GM23338 (cell line): ENCODE data around the gene CTNND2.

Experiments used
- CREB1 ChIP-seq: fragments of 250-450 bp; sonication (Bioruptor Pico); IDR thresholded peaks from 2 replicates; pipeline ENCODE4 v1.5.0; 2020; ENCODE audit warnings: low read depth, mild to moderate bottlenecking, moderate library complexity
- CTCF ChIP-seq, 2 experiments: fragments of 200-600 bp in 1 of 2; sonication (generic) in 1 of 2; conservative IDR thresholded peaks; 2 replicates each; pipeline versions ENCODE4 v1.5.1 to v1.6.1; 2016 to 2017; ENCODE audit warnings: antibody characterized with exemption in 2 of 2, low read depth in 2 of 2, mild to moderate bottlenecking in 2 of 2, moderate library complexity in 1 of 2
- EZH2 ChIP-seq: fragments of 200-600 bp; sonication (generic); IDR thresholded peaks from one replicate; pipeline ENCODE4 v1.8.0; 2017; ENCODE audit warnings: antibody characterized with exemption, mild to moderate bottlenecking, low read depth; ENCODE audit not compliant: unreplicated experiment
- EZH2phosphoT487 ChIP-seq: fragments of 200-600 bp; sonication (generic); IDR thresholded peaks from one replicate; pipeline ENCODE4 v1.8.1; 2018; ENCODE audit warnings: antibody characterized with exemption; ENCODE audit not compliant: unreplicated experiment
- JUNB ChIP-seq: IDR thresholded peaks from one replicate; pipeline ENCODE4 v1.6.1; 2016; ENCODE audit warnings: antibody characterized with exemption; ENCODE audit not compliant: unreplicated experiment
- NANOG ChIP-seq: IDR thresholded peaks from 2 replicates; pipeline ENCODE4 v1.6.1; 2016; ENCODE audit warnings: antibody characterized with exemption, borderline replicate concordance
- POLR2AphosphoS5 ChIP-seq: IDR thresholded peaks from 2 replicates; pipeline ENCODE4 v1.6.1; 2016; ENCODE audit warnings: antibody characterized with exemption, low read depth
- TF ChIP-seq, protein P1 (sequence below): IDR thresholded peaks from one replicate; pipeline ENCODE4 v1.6.1; 2018; ENCODE audit warnings: antibody characterized with exemption; ENCODE audit not compliant: unreplicated experiment

GRCh38 chr5:11334404-11334803 is 569.8 kb downstream of the CTNND2 start:
- peak in 1 of 2 experiments; percentile 16; a peak in 1 of 4 replicates for TF ChIP-seq CTCF (conservative IDR thresholded peaks at IDR 0.05; ENCODE audit: low read depth in 2 of 2)
- no peak for TF ChIP-seq CREB1
- no peak for TF ChIP-seq POLR2AphosphoS5
- no peak for TF ChIP-seq EZH2
- TF ChIP-seq EZH2phosphoT487: no peak
- TF ChIP-seq, protein P1, sequence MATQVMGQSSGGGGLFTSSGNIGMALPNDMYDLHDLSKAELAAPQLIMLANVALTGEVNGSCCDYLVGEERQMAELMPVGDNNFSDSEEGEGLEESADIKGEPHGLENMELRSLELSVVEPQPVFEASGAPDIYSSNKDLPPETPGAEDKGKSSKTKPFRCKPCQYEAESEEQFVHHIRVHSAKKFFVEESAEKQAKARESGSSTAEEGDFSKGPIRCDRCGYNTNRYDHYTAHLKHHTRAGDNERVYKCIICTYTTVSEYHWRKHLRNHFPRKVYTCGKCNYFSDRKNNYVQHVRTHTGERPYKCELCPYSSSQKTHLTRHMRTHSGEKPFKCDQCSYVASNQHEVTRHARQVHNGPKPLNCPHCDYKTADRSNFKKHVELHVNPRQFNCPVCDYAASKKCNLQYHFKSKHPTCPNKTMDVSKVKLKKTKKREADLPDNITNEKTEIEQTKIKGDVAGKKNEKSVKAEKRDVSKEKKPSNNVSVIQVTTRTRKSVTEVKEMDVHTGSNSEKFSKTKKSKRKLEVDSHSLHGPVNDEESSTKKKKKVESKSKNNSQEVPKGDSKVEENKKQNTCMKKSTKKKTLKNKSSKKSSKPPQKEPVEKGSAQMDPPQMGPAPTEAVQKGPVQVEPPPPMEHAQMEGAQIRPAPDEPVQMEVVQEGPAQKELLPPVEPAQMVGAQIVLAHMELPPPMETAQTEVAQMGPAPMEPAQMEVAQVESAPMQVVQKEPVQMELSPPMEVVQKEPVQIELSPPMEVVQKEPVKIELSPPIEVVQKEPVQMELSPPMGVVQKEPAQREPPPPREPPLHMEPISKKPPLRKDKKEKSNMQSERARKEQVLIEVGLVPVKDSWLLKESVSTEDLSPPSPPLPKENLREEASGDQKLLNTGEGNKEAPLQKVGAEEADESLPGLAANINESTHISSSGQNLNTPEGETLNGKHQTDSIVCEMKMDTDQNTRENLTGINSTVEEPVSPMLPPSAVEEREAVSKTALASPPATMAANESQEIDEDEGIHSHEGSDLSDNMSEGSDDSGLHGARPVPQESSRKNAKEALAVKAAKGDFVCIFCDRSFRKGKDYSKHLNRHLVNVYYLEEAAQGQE: no peak
- TF ChIP-seq JUNB: no peak
- no peak for TF ChIP-seq NANOG
